Neural cell (in vitro differentiated cells): ENCODE data around the gene HIVEP2. TPM values are rescaled to one million over a fixed set of nuclear protein-coding genes. Genes with fewer than 3 reads are reported as not detected.

Experiments
- H2AFZ ChIP-seq: fragments of 200-600, 300-800 bp; sonication (generic), shearing (Covaris generic); 2 replicates; pipeline ENCODE4 v1.6.0; 2014; ENCODE audit warnings: low read depth, mild to moderate bottlenecking, antibody characterized with exemption, low read length, moderate library complexity
- H3F3A ChIP-seq: fragments of 200-600 bp; shearing (Covaris generic); 2 replicates; pipeline ENCODE4 v1.6.1; 2016; ENCODE audit warnings: mild to moderate bottlenecking, moderate library complexity, mixed read lengths, antibody characterized with exemption, low read length; ENCODE audit not compliant: insufficient read depth, poor library complexity, severe bottlenecking
- H3K27ac ChIP-seq: fragments of 200-600, 300-800 bp; sonication (generic), shearing (Covaris generic); 2 replicates; pipeline ENCODE4 v1.5.1; 2014; ENCODE audit warnings: mild to moderate bottlenecking, low read length, moderate library complexity
- H3K27me3 ChIP-seq: fragments of 300-800, 200-600 bp; sonication (generic), shearing (Covaris generic); 2 replicates; pipeline ENCODE4 v1.6.0; 2014; ENCODE audit warnings: mild to moderate bottlenecking, low read depth, low read length, moderate library complexity; ENCODE audit not compliant: insufficient read depth
- H3K36me3 ChIP-seq: fragments of 300-800, 200-600 bp; sonication (generic), shearing (Covaris generic); 2 replicates; pipeline ENCODE4 v1.5.1; 2014; ENCODE audit warnings: mild to moderate bottlenecking, antibody characterized with exemption, low read length, moderate library complexity; ENCODE audit not compliant: insufficient read depth
- H3K4me2 ChIP-seq: fragments of 300-800, 200-600 bp; sonication (generic), shearing (Covaris generic); 2 replicates; pipeline ENCODE4 v1.6.0; 2014; ENCODE audit warnings: mild to moderate bottlenecking, low read length
- H3K4me3 ChIP-seq: fragments of 300-800, 200-600 bp; sonication (generic), shearing (Covaris generic); 2 replicates; pipeline ENCODE4 v1.5.1; 2014; ENCODE audit warnings: mild to moderate bottlenecking, low read length, moderate library complexity
- H3K79me2 ChIP-seq: fragments of 200-600 bp; shearing (Covaris generic); replicated peaks from 2 replicates; pipeline ENCODE4 v1.6.0; 2014; ENCODE audit warnings: mild to moderate bottlenecking, low read length, moderate library complexity; ENCODE audit not compliant: insufficient read depth
- H3K9ac ChIP-seq: fragments of 300-800, 200-600 bp; sonication (generic), shearing (Covaris generic); 2 replicates; pipeline ENCODE4 v1.6.1; 2016; ENCODE audit warnings: mild to moderate bottlenecking, low read length, mixed read lengths
- H3K9me2 ChIP-seq: fragments of 200-600 bp; shearing (Covaris generic); 2 replicates; pipeline ENCODE4 v1.6.1; 2016; ENCODE audit warnings: mild to moderate bottlenecking, low read length, mixed read lengths; ENCODE audit not compliant: insufficient read depth
- H3K9me3 ChIP-seq: fragments of 200-600, 300-800 bp; sonication (generic), shearing (Covaris generic); 2 replicates; pipeline ENCODE4 v1.6.1; 2016; ENCODE audit warnings: mild to moderate bottlenecking, mixed run types, low read length, moderate library complexity, mixed read lengths
- H4K20me1 ChIP-seq: fragments of 200-600 bp; shearing (Covaris generic); 2 replicates; pipeline ENCODE4 v1.6.1; 2016; ENCODE audit warnings: mild to moderate bottlenecking, mixed run types; ENCODE audit not compliant: insufficient read depth
- EP300 ChIP-seq: fragments of 450-650 bp; conservative IDR thresholded peaks from 2 replicates; pipeline ENCODE4 v1.6.1; 2014; ENCODE audit warnings: antibody characterized with exemption, mild to moderate bottlenecking, moderate library complexity; ENCODE audit not compliant: poor library complexity, severe bottlenecking
- EZH2 ChIP-seq: fragments of 200-600, 300-800 bp; shearing (Covaris generic), sonication (generic); IDR thresholded peaks from 2 replicates; pipeline ENCODE4 v1.6.1; 2014; ENCODE audit warnings: antibody characterized with exemption, low read length, borderline replicate concordance, mild to moderate bottlenecking; ENCODE audit not compliant: insufficient read depth, poor library complexity, severe bottlenecking
- MXI1 ChIP-seq: fragments of 450-650 bp; conservative IDR thresholded peaks from 2 replicates; pipeline ENCODE4 v1.6.1; 2014; ENCODE audit warnings: antibody characterized with exemption, mild to moderate bottlenecking; ENCODE audit not compliant: poor library complexity, severe bottlenecking
- POLR2AphosphoS5 ChIP-seq: IDR thresholded peaks from 2 replicates; pipeline ENCODE4 v1.6.1; 2012
- RAD21 ChIP-seq: fragments of 450-650 bp; conservative IDR thresholded peaks from 2 replicates; pipeline ENCODE4 v1.6.1; 2014; ENCODE audit warnings: antibody characterized with exemption, mild to moderate bottlenecking, moderate library complexity
- SMC3 ChIP-seq: fragments of 450-650 bp; conservative IDR thresholded peaks from 2 replicates; pipeline ENCODE4 v1.6.1; 2014; ENCODE audit warnings: antibody characterized with exemption, mild to moderate bottlenecking, moderate library complexity; ENCODE audit not compliant: poor library complexity
- TAF1 ChIP-seq: IDR thresholded peaks from 2 replicates; pipeline ENCODE4 v1.6.1; 2012; ENCODE audit warnings: low read depth
- polyA plus RNA-seq: library from polyadenylated mRNA; depleted of rRNA; stranded (reverse); fragments of >200 nt; gene quantifications from 2 replicates; pipeline ENCODE4 v1.2.3, GENCODE V29; 2014
- TF ChIP-seq, protein P1 (sequence below): fragments of 450-650 bp; IDR thresholded peaks from 2 replicates; pipeline ENCODE4 v1.5.1; 2014; ENCODE audit warnings: antibody characterized with exemption, mild to moderate bottlenecking, moderate library complexity; ENCODE audit not compliant: poor library complexity, severe bottlenecking
- TF ChIP-seq, protein P2 (sequence below): IDR thresholded peaks from 2 replicates; pipeline ENCODE4 v1.6.1; 2012; ENCODE audit warnings: borderline replicate concordance

HIVEP2 gene
- polyA plus RNA-seq, 1 donor from 2014 or later, result 6.0 TPM

- H3K4me3 ChIP-seq, result no peak overlapping the region
- H4K20me1 ChIP-seq, result no peaks in the 10 kb centered on the region
- no peaks in the 10 kb centered on the region for H3K9me3 ChIP-seq
- H3K9ac ChIP-seq, result no peak overlapping the region
- no peaks in the 10 kb centered on the region for H3K79me2 ChIP-seq
- H3K27me3 ChIP-seq, result no peaks in the 10 kb centered on the region
- H3K36me3 ChIP-seq, result no peaks in the 10 kb centered on the region
- H3K4me2 ChIP-seq, result no peak overlapping the region
- H2AFZ ChIP-seq, result no peak overlapping the region
- no peaks in the 10 kb centered on the region for H3F3A ChIP-seq
- no peak overlapping the region for H3K27ac ChIP-seq
- no peak for TF ChIP-seq EP300
- no peak for TF ChIP-seq POLR2AphosphoS5
- no peak for TF ChIP-seq TAF1
- TF ChIP-seq, protein P1, sequence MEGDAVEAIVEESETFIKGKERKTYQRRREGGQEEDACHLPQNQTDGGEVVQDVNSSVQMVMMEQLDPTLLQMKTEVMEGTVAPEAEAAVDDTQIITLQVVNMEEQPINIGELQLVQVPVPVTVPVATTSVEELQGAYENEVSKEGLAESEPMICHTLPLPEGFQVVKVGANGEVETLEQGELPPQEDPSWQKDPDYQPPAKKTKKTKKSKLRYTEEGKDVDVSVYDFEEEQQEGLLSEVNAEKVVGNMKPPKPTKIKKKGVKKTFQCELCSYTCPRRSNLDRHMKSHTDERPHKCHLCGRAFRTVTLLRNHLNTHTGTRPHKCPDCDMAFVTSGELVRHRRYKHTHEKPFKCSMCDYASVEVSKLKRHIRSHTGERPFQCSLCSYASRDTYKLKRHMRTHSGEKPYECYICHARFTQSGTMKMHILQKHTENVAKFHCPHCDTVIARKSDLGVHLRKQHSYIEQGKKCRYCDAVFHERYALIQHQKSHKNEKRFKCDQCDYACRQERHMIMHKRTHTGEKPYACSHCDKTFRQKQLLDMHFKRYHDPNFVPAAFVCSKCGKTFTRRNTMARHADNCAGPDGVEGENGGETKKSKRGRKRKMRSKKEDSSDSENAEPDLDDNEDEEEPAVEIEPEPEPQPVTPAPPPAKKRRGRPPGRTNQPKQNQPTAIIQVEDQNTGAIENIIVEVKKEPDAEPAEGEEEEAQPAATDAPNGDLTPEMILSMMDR, result no peak
- TF ChIP-seq SMC3, result no peak
- no peak for TF ChIP-seq MXI1
- TF ChIP-seq, protein P2, sequence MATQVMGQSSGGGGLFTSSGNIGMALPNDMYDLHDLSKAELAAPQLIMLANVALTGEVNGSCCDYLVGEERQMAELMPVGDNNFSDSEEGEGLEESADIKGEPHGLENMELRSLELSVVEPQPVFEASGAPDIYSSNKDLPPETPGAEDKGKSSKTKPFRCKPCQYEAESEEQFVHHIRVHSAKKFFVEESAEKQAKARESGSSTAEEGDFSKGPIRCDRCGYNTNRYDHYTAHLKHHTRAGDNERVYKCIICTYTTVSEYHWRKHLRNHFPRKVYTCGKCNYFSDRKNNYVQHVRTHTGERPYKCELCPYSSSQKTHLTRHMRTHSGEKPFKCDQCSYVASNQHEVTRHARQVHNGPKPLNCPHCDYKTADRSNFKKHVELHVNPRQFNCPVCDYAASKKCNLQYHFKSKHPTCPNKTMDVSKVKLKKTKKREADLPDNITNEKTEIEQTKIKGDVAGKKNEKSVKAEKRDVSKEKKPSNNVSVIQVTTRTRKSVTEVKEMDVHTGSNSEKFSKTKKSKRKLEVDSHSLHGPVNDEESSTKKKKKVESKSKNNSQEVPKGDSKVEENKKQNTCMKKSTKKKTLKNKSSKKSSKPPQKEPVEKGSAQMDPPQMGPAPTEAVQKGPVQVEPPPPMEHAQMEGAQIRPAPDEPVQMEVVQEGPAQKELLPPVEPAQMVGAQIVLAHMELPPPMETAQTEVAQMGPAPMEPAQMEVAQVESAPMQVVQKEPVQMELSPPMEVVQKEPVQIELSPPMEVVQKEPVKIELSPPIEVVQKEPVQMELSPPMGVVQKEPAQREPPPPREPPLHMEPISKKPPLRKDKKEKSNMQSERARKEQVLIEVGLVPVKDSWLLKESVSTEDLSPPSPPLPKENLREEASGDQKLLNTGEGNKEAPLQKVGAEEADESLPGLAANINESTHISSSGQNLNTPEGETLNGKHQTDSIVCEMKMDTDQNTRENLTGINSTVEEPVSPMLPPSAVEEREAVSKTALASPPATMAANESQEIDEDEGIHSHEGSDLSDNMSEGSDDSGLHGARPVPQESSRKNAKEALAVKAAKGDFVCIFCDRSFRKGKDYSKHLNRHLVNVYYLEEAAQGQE, result no peak
- TF ChIP-seq RAD21, result no peak
- no peak for TF ChIP-seq EZH2
- H3K9me2 ChIP-seq, result no peaks in the 10 kb centered on the region
Measured at GRCh38 chr6:142722012-142722411, 223.0 kb downstream of the HIVEP2 start.

DNA sequence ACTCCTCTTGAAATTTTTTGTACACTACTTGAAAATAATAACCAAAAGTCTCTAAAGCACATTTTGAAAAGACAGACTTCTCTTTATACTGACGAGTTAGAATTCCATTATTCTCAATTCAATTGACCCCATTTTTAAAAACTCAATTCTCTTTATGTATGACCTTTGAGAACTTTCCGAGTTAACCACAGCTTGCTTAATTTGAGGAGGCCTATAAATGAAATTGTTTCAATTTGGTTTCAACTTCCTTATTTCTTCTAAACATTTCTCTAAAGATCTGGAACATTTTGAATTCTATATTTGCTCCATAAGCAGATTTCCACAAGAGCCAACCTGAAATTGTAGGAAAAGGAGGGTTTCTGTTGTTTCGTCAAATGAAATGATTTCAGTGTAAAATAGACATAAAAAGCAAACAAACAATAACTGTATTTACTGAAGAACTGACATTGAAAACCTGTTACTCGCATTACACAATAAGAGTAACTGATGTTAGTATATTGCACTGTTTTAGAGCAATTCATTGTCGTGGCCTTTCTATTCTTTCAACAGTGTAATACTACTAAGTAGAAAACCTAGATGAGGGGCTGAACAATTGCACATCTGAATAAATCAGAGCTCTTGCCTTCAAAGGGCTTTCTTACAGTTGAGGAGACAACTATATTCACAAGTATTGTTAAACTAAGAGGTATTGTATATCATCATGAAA is 223.6 kb downstream of the HIVEP2 start:
- H2AFZ ChIP-seq, result no peak overlapping the region
- no peaks in the 10 kb centered on the region for H3K9me3 ChIP-seq
- no peaks in the 10 kb centered on the region for H3K79me2 ChIP-seq
- H4K20me1 ChIP-seq, result no peaks in the 10 kb centered on the region
- TF ChIP-seq, protein P2, result no peak
- no peak for TF ChIP-seq EP300
- no peak for TF ChIP-seq EZH2
- no peak for TF ChIP-seq MXI1
- TF ChIP-seq RAD21, result no peak
- no peak for TF ChIP-seq POLR2AphosphoS5
- TF ChIP-seq, protein P1, result no peak
- no peak for TF ChIP-seq TAF1
- no peak for TF ChIP-seq SMC3
- no peaks in the 10 kb centered on the region for H3K36me3 ChIP-seq
- no peak overlapping the region for H3K27ac ChIP-seq
- H3K4me2 ChIP-seq, result no peak overlapping the region
- H3K27me3 ChIP-seq, result no peaks in the 10 kb centered on the region
- H3K4me3 ChIP-seq, result no peak overlapping the region
- no peaks in the 10 kb centered on the region for H3K9me2 ChIP-seq
- no peak overlapping the region for H3K9ac ChIP-seq
- H3F3A ChIP-seq, result no peaks in the 10 kb centered on the region
